K562 (cell line): Measurements from ENCODE around the gene IZUMO4. TPM values are rescaled to one million over a fixed set of nuclear protein-coding genes. Genes with fewer than 3 reads are reported as not detected.

Experiments used
- ASH1L ChIP-seq: fragments of 450-650 bp; IDR thresholded peaks from 2 replicates; pipeline ENCODE4 v1.6.1; 2018; ENCODE audit warnings: borderline replicate concordance, mild to moderate bottlenecking, low read depth; ENCODE audit not compliant: partially characterized antibody
- CAMTA2 ChIP-seq: fragments of 250-450 bp; sonication (Bioruptor Pico); conservative IDR thresholded peaks from 2 replicates; pipeline ENCODE4 v1.5.1; 2022
- EP400 ChIP-seq: fragments of 450-650 bp; IDR thresholded peaks from 2 replicates; pipeline ENCODE4 v1.6.1; 2017; ENCODE audit warnings: antibody characterized with exemption, mild to moderate bottlenecking, moderate library complexity
- ETV1 ChIP-seq: fragments of 450-650 bp; conservative IDR thresholded peaks from 2 replicates; pipeline ENCODE4 v1.6.1; 2016; ENCODE audit warnings: missing genetic modification characterization, control low read depth, low read depth, missing compliant biosample characterization
- FOXK2 ChIP-seq, 2 experiments: fragments of 450-650 bp; IDR thresholded peaks in 1 of 2; conservative IDR thresholded peaks in 1 of 2; 2 replicates each; pipeline ENCODE4 v1.6.1; 2016; ENCODE audit warnings: low read depth in 2 of 2, mild to moderate bottlenecking in 1 of 2
- HDAC1 ChIP-seq, 2 experiments: fragments of 450-650 bp; IDR thresholded peaks; 2 replicates each; pipeline ENCODE4 v1.6.1; 2016 to 2017; ENCODE audit warnings: inconsistent platforms in 1 of 2, mild to moderate bottlenecking in 1 of 2, moderate library complexity in 1 of 2
- HEY1 ChIP-seq: fragments of 250-450 bp; sonication (Bioruptor Pico); IDR thresholded peaks from 2 replicates; pipeline ENCODE4 v1.5.0; 2020; ENCODE audit warnings: mild to moderate bottlenecking, moderate library complexity, borderline replicate concordance
- IRF2 ChIP-seq: sonication (generic); formaldehyde crosslinking; IDR thresholded peaks from 2 replicates; pipeline ENCODE4 v1.8.1; 2022; ENCODE audit warnings: mild to moderate bottlenecking, missing genetic modification reagents
- KDM5B ChIP-seq: fragments of 200-600 bp; sonication (generic); IDR thresholded peaks from 2 replicates; pipeline ENCODE4 v1.6.1; 2012; ENCODE audit warnings: low read depth, mild to moderate bottlenecking, moderate library complexity, low read length, control low read depth, inconsistent platforms; ENCODE audit not compliant: insufficient replicate concordance
- KLF10 ChIP-seq: fragments of 250-450 bp; sonication (Bioruptor Pico); IDR thresholded peaks from 2 replicates; pipeline ENCODE4 v1.6.1; 2021; ENCODE audit warnings: matching md5 sums
- MAX ChIP-seq: sonication (generic); formaldehyde crosslinking; IDR thresholded peaks from 2 replicates; pipeline ENCODE4 v1.9.0; 2022; ENCODE audit warnings: mild to moderate bottlenecking, missing genetic modification reagents
- MEIS2 ChIP-seq: fragments of 450-650 bp; IDR thresholded peaks from 2 replicates; pipeline ENCODE4 v1.6.1; 2014; ENCODE audit warnings: mild to moderate bottlenecking; ENCODE audit not compliant: partially characterized antibody
- MXI1 ChIP-seq: IDR thresholded peaks from 2 replicates; pipeline ENCODE4 v1.6.1; 2011; ENCODE audit warnings: low read depth, mild to moderate bottlenecking, improper control_type of control experiment, low read length
- NFATC3 ChIP-seq: fragments of 450-650 bp; IDR thresholded peaks from 2 replicates; pipeline ENCODE4 v1.6.1; 2017; ENCODE audit warnings: mild to moderate bottlenecking
- SMAD4 ChIP-seq: fragments of 250-450 bp; sonication (Bioruptor Pico); conservative IDR thresholded peaks from 2 replicates; pipeline ENCODE4 v1.8.0; 2021; ENCODE audit warnings: inconsistent platforms, mild to moderate bottlenecking, moderate library complexity
- TCF3 ChIP-seq: sonication (generic); formaldehyde crosslinking; IDR thresholded peaks from 2 replicates; pipeline ENCODE4 v1.4.0; 2020; ENCODE audit warnings: mild to moderate bottlenecking, missing genetic modification reagents
- TEAD1 ChIP-seq, 2 experiments: fragments of 450-650 bp in 1 of 2; sonication (generic) in 1 of 2; formaldehyde crosslinking; IDR thresholded peaks; 2 replicates each; pipeline versions ENCODE4 v1.4.0 to v1.8.0; 2020 to 2022; ENCODE audit warnings: mild to moderate bottlenecking in 2 of 2, missing genetic modification reagents in 1 of 2
- TFAM ChIP-seq: fragments of 250-450 bp; sonication (Bioruptor Pico); conservative IDR thresholded peaks from 2 replicates; pipeline ENCODE4 v1.5.0; 2021; ENCODE audit warnings: mild to moderate bottlenecking, moderate library complexity
- TRIM28 ChIP-seq: fragments of 450-650 bp; IDR thresholded peaks from 2 replicates; pipeline ENCODE4 v1.6.1; 2017
- TSHZ1 ChIP-seq: fragments of 250-450 bp; sonication (Bioruptor Pico); IDR thresholded peaks from 2 replicates; pipeline ENCODE4 v1.4.0; 2020; ENCODE audit warnings: mild to moderate bottlenecking, moderate library complexity
- YY1 ChIP-seq, 3 experiments: IDR thresholded peaks; 2 replicates each; pipeline ENCODE4 v1.6.1; 2011; ENCODE audit warnings: low read length in 2 of 3, mild to moderate bottlenecking in 2 of 3, moderate library complexity in 2 of 3, borderline replicate concordance in 1 of 3, control low read depth in 1 of 3, low read depth in 1 of 3; ENCODE audit not compliant: insufficient read depth in 3 of 3, insufficient replicate concordance in 2 of 3, control insufficient read depth in 1 of 3, insufficient read length in 1 of 3; ENCODE audit errors: extremely low read depth in 1 of 3
- ZNF175 ChIP-seq: fragments of 200-800 bp; sonication (Bioruptor generic); IDR thresholded peaks from 2 replicates; pipeline ENCODE4 v1.6.1; 2016; ENCODE audit warnings: low read depth, mild to moderate bottlenecking, missing genetic modification characterization, missing compliant biosample characterization
- ZNF263 ChIP-seq: sonication (generic); formaldehyde crosslinking; IDR thresholded peaks from 2 replicates; pipeline ENCODE4 v1.8.0; 2022; ENCODE audit warnings: mild to moderate bottlenecking, missing genetic modification reagents, borderline replicate concordance
- polyA plus RNA-seq, 8 experiments: library from polyadenylated mRNA; depleted of rRNA in 4 of 8; stranded (reverse) in 5 of 8; unstranded in 3 of 8; fragments of >200 nt; fragmentation: Nextera tagmentation in 2 of 8; fragmentation: Illumina TruSeq in 1 of 8; extraction: Ambion mirVana in 2 of 8; extraction: Trizol in 1 of 8; gene quantifications; 2 replicates each; pipeline versions ENCODE4 v1.2.1 to v1.2.3, GENCODE V29; 2011 to 2014; ENCODE audit warnings: inconsistent platforms in 1 of 8, missing spikeins in 1 of 8
- total RNA-seq, 7 experiments: library from RNA; depleted of rRNA in 6 of 7; stranded (reverse); fragments of >200 nt in 6 of 7; fragmentation: Illumina TruSeq in 2 of 7; extraction: Trizol in 2 of 7; gene quantifications; 2 replicates each; pipeline versions ENCODE4 v1.2.1 to v1.2.3, GENCODE V29; 2011 to 2021; ENCODE audit warnings: low replicate concordance in 1 of 7
- TF ChIP-seq, protein P1 (sequence below): fragments of 250-450 bp; sonication (Bioruptor Pico); IDR thresholded peaks from 2 replicates; pipeline ENCODE4 v1.8.0; 2021; ENCODE audit warnings: mild to moderate bottlenecking, moderate library complexity

The IZUMO4 gene
- total and polyA plus RNA-seq, 9 of the 15 experiments (the other 6 are each of a cell fraction or from before 2014, with no cell fraction given) = 0.07 to 3.9 (median 1.2) TPM

DNA sequence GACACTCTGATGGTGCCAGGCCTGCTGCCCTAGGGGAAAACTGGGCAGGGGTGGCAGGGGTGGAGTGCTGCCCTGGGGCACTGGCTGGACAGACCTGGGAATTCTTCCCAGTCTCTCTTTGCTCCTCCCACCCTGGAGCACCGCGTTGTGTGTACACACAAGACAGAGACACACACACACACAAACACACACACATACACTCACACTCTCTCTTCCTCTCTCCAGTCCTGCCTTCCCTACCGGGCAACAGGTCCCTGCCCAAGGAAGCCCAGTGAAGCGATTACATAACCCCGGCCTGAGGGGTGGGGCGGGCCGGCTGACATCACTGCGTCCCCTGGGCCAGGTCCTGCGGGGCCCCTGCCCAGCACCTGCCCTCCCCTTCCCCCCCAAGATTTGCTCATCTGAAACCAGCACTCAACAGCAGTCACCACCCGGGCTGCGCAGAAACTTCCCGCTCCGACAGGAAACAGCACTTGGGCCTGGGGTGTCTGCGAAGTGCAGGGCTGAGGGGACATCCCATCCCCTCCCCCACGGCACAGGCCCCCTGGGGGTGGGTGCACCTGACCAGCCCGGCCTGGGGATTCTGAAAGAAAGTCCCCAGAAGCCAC is 46.9 kb upstream of the IZUMO4 start (continued):
- TF ChIP-seq TSHZ1 (no peak), KLF10 (no peak), IRF2 (CRISPR knock-in tag) (no peak), ZNF263 (CRISPR knock-in tag) (peak; percentile 37; the same call in 1 of the 2 replicates), CAMTA2 (no peak), SMAD4 (CRISPR knock-in tag) (no peak), HDAC1 (IDR thresholded peaks at IDR 0.05) (no peak), TCF3 (no peak), MEIS2 (no peak), FOXK2 (conservative IDR thresholded peaks at IDR 0.05 in 1 of 2, IDR thresholded peaks at IDR 0.05 in 1 of 2; ENCODE audit: low read depth in 2 of 2) (peak in 1 of 2 experiments; percentile 53; a peak in 2 of 4 replicates), ZNF175 (no peak), ETV1 (tag) (no peak), HEY1 (CRISPR knock-in tag) (no peak), MXI1 (no peak), MAX (no peak), TRIM28 (no peak), YY1 (IDR thresholded peaks at IDR 0.05; ENCODE audit: borderline replicate concordance in 1 of 3, control insufficient read depth in 1 of 3, extremely low read depth in 1 of 3, insufficient read depth in 3 of 3, insufficient read length in 1 of 3, insufficient replicate concordance in 2 of 3, low read depth in 1 of 3, low read length in 2 of 3) (no peak), TFAM (no peak), TEAD1 (CRISPR knock-in tag; IDR thresholded peaks at IDR 0.05) (no peak), EP400 (no peak), NFATC3 (no peak), KDM5B (peak; percentile 35), ASH1L (no peak)
- TF ChIP-seq, protein P1, sequence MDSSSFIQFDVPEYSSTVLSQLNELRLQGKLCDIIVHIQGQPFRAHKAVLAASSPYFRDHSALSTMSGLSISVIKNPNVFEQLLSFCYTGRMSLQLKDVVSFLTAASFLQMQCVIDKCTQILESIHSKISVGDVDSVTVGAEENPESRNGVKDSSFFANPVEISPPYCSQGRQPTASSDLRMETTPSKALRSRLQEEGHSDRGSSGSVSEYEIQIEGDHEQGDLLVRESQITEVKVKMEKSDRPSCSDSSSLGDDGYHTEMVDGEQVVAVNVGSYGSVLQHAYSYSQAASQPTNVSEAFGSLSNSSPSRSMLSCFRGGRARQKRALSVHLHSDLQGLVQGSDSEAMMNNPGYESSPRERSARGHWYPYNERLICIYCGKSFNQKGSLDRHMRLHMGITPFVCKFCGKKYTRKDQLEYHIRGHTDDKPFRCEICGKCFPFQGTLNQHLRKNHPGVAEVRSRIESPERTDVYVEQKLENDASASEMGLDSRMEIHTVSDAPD (CRISPR knock-in tag) = no peak
